SHP77 (cell line): ENCODE results near the gene DGCR6L.
"Not testable (repeated sequence)": the region's sequence is repeated elsewhere in the genome, so short reads cannot be mapped to it uniquely, and the experiment has no call there.

Experiments
- DNase-seq, 2 experiments: peaks; one replicate each; lab custom pipeline; 2025; lab: John Stamatoyannopoulos, UW

The DGCR6L gene

GRCh38 chr22:20291604-20292063 lies 28.2 kb downstream of the DGCR6L start:
- DNase-seq = no peak

GRCh38 chr22:20291249-20291586 lies 28.6 kb downstream of the DGCR6L start:
- no peak for DNase-seq

GRCh38 chr22:20290578-20291248 lies 29.1 kb downstream of the DGCR6L start:
- no peak for DNase-seq

- no peak for DNase-seq
Observed at GRCh38 chr22:20290045-20290392, 29.8 kb downstream of the DGCR6L start.

- DNase-seq = not testable (repeated sequence)
Observed at GRCh38 chr22:20289182-20290044, 30.4 kb downstream of the DGCR6L start.

- DNase-seq = not testable (repeated sequence)
Observed at GRCh38 chr22:20286784-20287423, 33.0 kb downstream of the DGCR6L start.

- not testable (repeated sequence) for DNase-seq
Observed at GRCh38 chr22:20286312-20286660, 33.6 kb downstream of the DGCR6L start.

- not testable (repeated sequence) for DNase-seq
Observed at GRCh38 chr22:20285473-20286311, 34.2 kb downstream of the DGCR6L start.

GRCh38 chr22:20284471-20285086 lies 35.3 kb downstream of the DGCR6L start:
- no peak for DNase-seq

GRCh38 chr22:20283674-20284066 lies 36.2 kb downstream of the DGCR6L start:
- DNase-seq = no peak

GRCh38 chr22:20282901-20283673 lies 36.8 kb downstream of the DGCR6L start:
- no peak for DNase-seq

- DNase-seq = no peak
Observed at GRCh38 chr22:20281891-20282290, 38.0 kb downstream of the DGCR6L start.

- DNase-seq = not testable (repeated sequence)
Observed at GRCh38 chr22:20281473-20281872, 38.4 kb downstream of the DGCR6L start.

GRCh38 chr22:20280866-20281265 lies 39.0 kb downstream of the DGCR6L start:
- DNase-seq = no peak

- DNase-seq = not testable (repeated sequence)
Observed at GRCh38 chr22:20280163-20280562, 39.7 kb downstream of the DGCR6L start.

GRCh38 chr22:20279662-20280134 lies 40.2 kb downstream of the DGCR6L start:
- DNase-seq = no peak

- DNase-seq = not testable (repeated sequence)
Observed at GRCh38 chr22:20278726-20279490, 41.0 kb downstream of the DGCR6L start.

GRCh38 chr22:20277936-20278635 lies 41.8 kb downstream of the DGCR6L start:
- not testable (repeated sequence) for DNase-seq

GRCh38 chr22:20276468-20276867 lies 43.4 kb downstream of the DGCR6L start:
- DNase-seq = no peak
